Stimulated activated CD4-positive, alpha-beta T cell treated with anti-CD3 and anti-CD28 coated beads, Interleukin-1b, Interleukin-23, amount 100 ng/mL, for 24 hours (primary cell): ENCODE results near the gene OLIG3.

Experiments
- DNase-seq, 4 experiments: peaks; one replicate each; pipeline ENCODE4 v3.0.0-alpha.2; 2020; ENCODE audit warnings: low read depth in 4 of 4, low spot score in 1 of 4

OLIG3 gene

GRCh38 chr6:137471986-137472385 is 22.2 kb downstream of the OLIG3 start:
- no peak for DNase-seq

- no peak for DNase-seq
Observed at GRCh38 chr6:137471497-137471896, 22.7 kb downstream of the OLIG3 start.

- no peak for DNase-seq
Observed at GRCh38 chr6:137467211-137467610, 27.0 kb downstream of the OLIG3 start.

GRCh38 chr6:137465378-137466009 is 28.7 kb downstream of the OLIG3 start:
- DNase-seq: no peak

- no peak for DNase-seq
Observed at GRCh38 chr6:137452333-137452894, 41.8 kb downstream of the OLIG3 start.

GRCh38 chr6:137443901-137444300 is 50.3 kb downstream of the OLIG3 start:
- no peak for DNase-seq
